T1000 (cell line): ENCODE measurements around the gene TIMM10B.
A peak's percentile ranks its signal among the peaks of the same experiment; 100 is the strongest.

Experiments
- DNase-seq: peaks from one replicate; lab custom pipeline; 2025; ENCODE audit warnings: mixed read lengths; lab: John Stamatoyannopoulos, UW

TIMM10B gene

GRCh38 chr11:6472934-6473333 is 8.4 kb upstream of the TIMM10B start:
- no peak for DNase-seq

- DNase-seq: peak; percentile 78
These were observed 7.6 kb upstream of the TIMM10B start, which contains the start of gene TRIM3 for GRCh38 chr11:6473451-6474412. Gene TRIM3, minus strand, starts transcription at chr11:6473941. Its CDS starts 8,246 bp downstream, at chr11:6465695.

- no peak for DNase-seq
These were observed 6.9 kb upstream of the TIMM10B start for GRCh38 chr11:6474413-6474792.

- DNase-seq: no peak
These were observed 6.3 kb upstream of the TIMM10B start for GRCh38 chr11:6474806-6475500.

GRCh38 chr11:6475936-6476335 is 5.4 kb upstream of the TIMM10B start:
- DNase-seq: no peak

- no peak for DNase-seq
These were observed 4.7 kb upstream of the TIMM10B start for GRCh38 chr11:6476571-6476970.

- DNase-seq: no peak
These were observed 894 bp upstream of the TIMM10B start for GRCh38 chr11:6480299-6480914.

- no peak for DNase-seq
These were observed 599 bp downstream of the TIMM10B start for GRCh38 chr11:6481924-6482275.

- no peak for DNase-seq
These were observed 1.1 kb downstream of the TIMM10B start for GRCh38 chr11:6482441-6482840.

- no peak for DNase-seq
These were observed 1.7 kb downstream of the TIMM10B start for GRCh38 chr11:6483015-6483414.

- no peak for DNase-seq
These were observed 4.4 kb downstream of the TIMM10B start for GRCh38 chr11:6485661-6486060.

GRCh38 chr11:6486256-6486655 is 5.0 kb downstream of the TIMM10B start:
- DNase-seq: no peak

GRCh38 chr11:6486938-6487337 is 5.6 kb downstream of the TIMM10B start:
- DNase-seq: no peak

- DNase-seq: no peak
These were observed 7.0 kb downstream of the TIMM10B start for GRCh38 chr11:6488342-6488741.

GRCh38 chr11:6488821-6489220 is 7.5 kb downstream of the TIMM10B start:
- no peak for DNase-seq

- no peak for DNase-seq
These were observed 8.0 kb downstream of the TIMM10B start for GRCh38 chr11:6489306-6489705.

- DNase-seq: no peak
These were observed 16.0 kb downstream of the TIMM10B start, which contains the start of gene DNHD1 for GRCh38 chr11:6497069-6497839. Gene DNHD1, plus strand, starts transcription at chr11:6497280. Its CDS starts 936 bp downstream, at chr11:6498216.

GRCh38 chr11:6498121-6498520 is 16.8 kb downstream of the TIMM10B start:
- no peak for DNase-seq

GRCh38 chr11:6498544-6498943 is 17.2 kb downstream of the TIMM10B start:
- no peak for DNase-seq

- no peak for DNase-seq
These were observed 21.1 kb downstream of the TIMM10B start for GRCh38 chr11:6502382-6502781.

GRCh38 chr11:6504166-6504565 is 22.9 kb downstream of the TIMM10B start:
- DNase-seq: no peak
